Measurements from ENCODE around the gene EPB41. TPM values are rescaled to one million over a fixed set of nuclear protein-coding genes. Genes with fewer than 3 reads are reported as not detected.

EPB41 gene
- total and polyA plus RNA-seq, 2 of the 8 experiments (the other 6 are each of a cell fraction or from before 2014, with no cell fraction given) = 36.7 to 109 TPM

GRCh38 chr1:28974432-28974831 lies 60.1 kb downstream of the EPB41 start:
- ChIA-PET POLR2A (ENCODE audit: partially characterized antibody) (interaction anchor here (1.3 kb wide), 1 partner anchor 61 kb away, joined by 6 read pairs; the partner anchor contains the start of gene EPB41), CTCF (ENCODE audit: partially characterized antibody) (interaction anchor here (0.6 to 1.8 kb wide), 4 partner anchors 9 to 81 kb away, joined by 3 to 8 read pairs (median 4); no protein-coding TSS in a partner anchor)
- Histone ChIP-seq H2AK5ac (ENCODE audit: low read depth, low read length) (no peak overlapping the region), H3K23ac (ENCODE audit: insufficient read length) (no peak overlapping the region), H3K56ac (replicated peaks; ENCODE audit: insufficient read length, low read depth, low read length) (no peak overlapping the region), H3K27ac (ENCODE audit: low read depth, low read length) (no peak overlapping the region), H2BK12ac (ENCODE audit: low read depth, low read length) (no peak overlapping the region), H2AFZ (ENCODE audit: low read length) (no peak overlapping the region), H3K14ac (ENCODE audit: insufficient read length) (no peak overlapping the region), H3K23me2 (ENCODE audit: low read depth, low read length) (no peaks in the 10 kb centered on the region), H3K4ac (replicated peaks; ENCODE audit: insufficient read length, low read depth, low read length) (no peak overlapping the region), H3K9me3 (ENCODE audit: insufficient read depth in 2 of 2, low read depth in 1 of 2, low read length in 1 of 2) (no peaks in the 10 kb centered on the region), H3K9ac (replicated peaks in 1 of 4; ENCODE audit: extremely low read depth in 1 of 4, low read depth in 3 of 4, low read length in 3 of 4) (no peak overlapping the region), H2BK120ac (replicated peaks; ENCODE audit: low read depth, low read length) (no peak overlapping the region), H4K5ac (ENCODE audit: insufficient read length, low read depth, low read length) (no peak overlapping the region), H3K79me2 (ENCODE audit: control insufficient read depth in 1 of 2, insufficient read depth in 2 of 2, low read length in 2 of 2) (peaks cover 3 to 56% of the 10 kb centered on the region in 2 experiments; a peak in 2 of 4 replicates), H2BK5ac (ENCODE audit: low read depth, low read length) (no peak overlapping the region), H2BK15ac (ENCODE audit: low read length) (no peak overlapping the region), H3K79me1 (ENCODE audit: low read depth, low read length) (peaks cover 2% of the 10 kb centered on the region; the same call in 1 of the 2 replicates), H4K8ac (ENCODE audit: extremely low read depth, insufficient read depth, low read length) (no peak overlapping the region), H3K18ac (ENCODE audit: extremely low read depth, low read length) (no peak overlapping the region), H4K91ac (replicated peaks; ENCODE audit: insufficient read length, low read length) (no peak overlapping the region), H3K27me3 (replicated peaks in 1 of 4; ENCODE audit: control insufficient read depth in 3 of 4, extremely low read depth in 1 of 4, insufficient read depth in 3 of 4, low read length in 3 of 4) (no peaks in the 10 kb centered on the region), H3K36me3 (ENCODE audit: control insufficient read depth in 2 of 4, insufficient read depth in 4 of 4, low read length in 3 of 4) (no peaks in the 10 kb centered on the region), H4K20me1 (replicated peaks in 1 of 2; ENCODE audit: control insufficient read depth in 1 of 2, insufficient read depth in 2 of 2, low read length in 2 of 2) (peaks cover 0 to 1% of the 10 kb centered on the region in 2 experiments), H3K4me3 (ENCODE audit: extremely low read depth in 1 of 4, insufficient read depth in 2 of 4, low read depth in 3 of 4, low read length in 4 of 4) (no peak overlapping the region), H2BK20ac (ENCODE audit: low read length) (no peak overlapping the region), H3K4me2 (ENCODE audit: insufficient read depth in 1 of 2, low read depth in 2 of 2, low read length in 2 of 2) (no peak overlapping the region), H3K4me1 (replicated peaks in 1 of 4; ENCODE audit: control insufficient read depth in 3 of 4, insufficient read depth in 4 of 4, low read length in 3 of 4) (peaks cover 0 to 5% (median 0%) of the 10 kb centered on the region in 4 experiments; a peak in 2 of 7 replicates)
- DNase-seq (ENCODE audit: low read depth in 1 of 2, low spot score in 2 of 2) (no peak), FAIRE-seq (no peak)
- WGBS, 2 experiments (ENCODE audit: extremely low coverage in 1 of 2, insufficient coverage in 1 of 2, insufficient read length in 1 of 2, insufficient replicate concordance in 2 of 2, low coverage in 1 of 2, low lambda C conversion rate in 2 of 2, missing lambda C conversion rate in 1 of 2) = 96% methylated on average over 2 of the region's 2 CpGs; no CpG with 5 or more reads in 1 of the 2 experiments
- TF ChIP-seq USF2 (IDR thresholded peaks at IDR 0.05; ENCODE audit: low read length) = no peak
- no peak for TF ChIP-seq ZNF274 (IDR thresholded peaks at IDR 0.05; ENCODE audit: borderline replicate concordance, extremely low read depth, low read length)
- TF ChIP-seq SRF (IDR thresholded peaks at IDR 0.05; ENCODE audit: low read depth, low read length) = no peak
- no peak for TF ChIP-seq JUND (IDR thresholded peaks at IDR 0.05; ENCODE audit: low read length)
- TF ChIP-seq CREB1 (IDR thresholded peaks at IDR 0.05) = no peak
- TF ChIP-seq TBP (IDR thresholded peaks at IDR 0.05; ENCODE audit: low read depth, low read length) = no peak
- no peak for TF ChIP-seq ATF2 (IDR thresholded peaks at IDR 0.05; ENCODE audit: low read length)
- TF ChIP-seq YY1 (IDR thresholded peaks at IDR 0.05; ENCODE audit: low read depth, low read length) = no peak
- no peak for TF ChIP-seq HDAC6 (IDR thresholded peaks at IDR 0.05; ENCODE audit: low read depth, low read length)
